ENCODE measurements around the gene CHST15.

The CHST15 gene

DNA sequence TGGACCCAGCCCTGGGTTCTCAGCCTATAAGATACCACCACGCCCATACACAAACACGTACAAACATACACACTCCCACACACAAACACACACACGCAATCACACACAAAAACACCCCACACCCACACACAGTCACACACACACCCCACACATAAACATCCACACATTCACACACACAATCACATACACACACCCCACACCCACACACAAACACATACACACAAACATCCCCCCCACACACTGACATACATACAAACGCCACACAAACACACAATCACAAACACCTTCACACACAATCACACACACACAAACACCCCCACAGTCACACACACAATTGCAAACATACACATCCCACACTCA is 122.5 kb downstream of the CHST15 start:
- TF ChIP-seq, protein P1, sequence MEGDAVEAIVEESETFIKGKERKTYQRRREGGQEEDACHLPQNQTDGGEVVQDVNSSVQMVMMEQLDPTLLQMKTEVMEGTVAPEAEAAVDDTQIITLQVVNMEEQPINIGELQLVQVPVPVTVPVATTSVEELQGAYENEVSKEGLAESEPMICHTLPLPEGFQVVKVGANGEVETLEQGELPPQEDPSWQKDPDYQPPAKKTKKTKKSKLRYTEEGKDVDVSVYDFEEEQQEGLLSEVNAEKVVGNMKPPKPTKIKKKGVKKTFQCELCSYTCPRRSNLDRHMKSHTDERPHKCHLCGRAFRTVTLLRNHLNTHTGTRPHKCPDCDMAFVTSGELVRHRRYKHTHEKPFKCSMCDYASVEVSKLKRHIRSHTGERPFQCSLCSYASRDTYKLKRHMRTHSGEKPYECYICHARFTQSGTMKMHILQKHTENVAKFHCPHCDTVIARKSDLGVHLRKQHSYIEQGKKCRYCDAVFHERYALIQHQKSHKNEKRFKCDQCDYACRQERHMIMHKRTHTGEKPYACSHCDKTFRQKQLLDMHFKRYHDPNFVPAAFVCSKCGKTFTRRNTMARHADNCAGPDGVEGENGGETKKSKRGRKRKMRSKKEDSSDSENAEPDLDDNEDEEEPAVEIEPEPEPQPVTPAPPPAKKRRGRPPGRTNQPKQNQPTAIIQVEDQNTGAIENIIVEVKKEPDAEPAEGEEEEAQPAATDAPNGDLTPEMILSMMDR (IDR thresholded peaks at IDR 0.05; ENCODE audit: borderline replicate concordance, insufficient read depth, low read depth, low read length), result no peak
- no peak overlapping the region for H3K4me3 ChIP-seq (ENCODE audit: low read depth, low read length)

DNA sequence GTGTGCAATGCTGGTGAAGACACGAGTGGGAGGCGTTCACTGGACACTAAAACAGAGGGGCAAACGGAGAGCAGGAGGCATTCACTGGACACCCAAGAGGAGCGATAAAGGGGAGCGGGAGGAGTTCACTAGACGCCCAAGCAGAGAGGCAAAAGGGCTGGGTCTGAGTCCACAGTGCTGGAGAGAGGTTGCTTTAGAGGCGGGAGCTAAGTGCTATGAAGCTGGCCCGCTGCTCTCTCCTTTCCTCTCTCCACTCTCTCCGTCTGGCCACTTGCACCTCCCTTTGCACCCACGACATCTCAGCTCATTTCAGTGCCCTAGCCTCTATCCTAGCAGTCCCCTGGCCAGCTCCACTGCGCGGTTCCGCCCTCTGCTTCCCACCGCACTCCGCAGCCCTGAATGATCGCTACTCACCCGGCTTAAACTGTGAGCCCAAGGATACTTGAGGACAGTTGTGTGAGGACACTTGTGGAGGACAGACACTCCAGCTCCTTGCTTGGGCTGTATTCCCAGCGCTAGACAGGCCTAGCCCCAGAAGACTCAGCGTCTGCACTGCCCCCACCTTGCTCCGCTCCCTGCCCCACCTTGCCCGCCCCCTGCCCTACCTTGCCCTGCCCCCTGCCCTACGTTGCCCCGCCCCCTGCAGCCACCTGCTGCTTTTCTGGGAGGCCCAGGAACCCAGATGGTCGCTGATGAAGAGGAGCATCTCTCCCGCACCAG is 123.0 kb downstream of the CHST15 start:
- TF ChIP-seq, protein P1 (IDR thresholded peaks at IDR 0.05; ENCODE audit: borderline replicate concordance, insufficient read depth, low read depth, low read length), result no peak
- H3K4me3 ChIP-seq (ENCODE audit: low read depth, low read length), result no peak overlapping the region

DNA sequence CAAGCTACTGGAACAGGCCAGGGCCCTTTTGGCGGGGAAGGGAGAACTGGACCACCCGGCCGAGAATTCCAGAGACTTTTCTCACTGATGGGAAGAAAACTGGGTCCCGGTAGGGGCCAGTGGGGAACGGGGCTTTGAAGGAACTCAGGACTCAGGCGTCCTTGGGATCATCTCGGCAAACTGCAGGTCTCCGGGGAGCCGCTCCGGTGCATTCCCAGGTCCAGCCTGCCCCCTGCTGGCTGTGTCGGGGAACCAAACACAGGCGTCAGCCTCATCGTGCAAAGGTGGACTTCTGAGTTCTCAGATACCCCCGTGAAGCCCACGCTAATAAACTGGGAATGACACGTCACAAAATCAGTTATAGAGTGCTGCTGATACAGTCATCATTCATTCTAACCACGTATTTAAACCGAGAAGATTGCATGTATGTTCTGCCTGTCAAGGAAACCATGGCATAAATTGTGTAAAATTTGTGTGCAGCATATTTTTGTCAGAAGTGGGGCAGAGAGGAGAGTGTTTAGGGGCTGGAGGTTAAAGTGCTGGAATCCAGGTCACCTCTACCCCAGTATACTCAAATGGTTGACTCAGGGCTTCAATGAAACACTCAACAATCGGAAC is 125.7 kb downstream of the CHST15 start:
- TF ChIP-seq, protein P1 (IDR thresholded peaks at IDR 0.05; ENCODE audit: borderline replicate concordance, insufficient read depth, low read depth, low read length), result peak; percentile 90
- no peak overlapping the region for H3K4me3 ChIP-seq (ENCODE audit: low read depth, low read length)

DNA sequence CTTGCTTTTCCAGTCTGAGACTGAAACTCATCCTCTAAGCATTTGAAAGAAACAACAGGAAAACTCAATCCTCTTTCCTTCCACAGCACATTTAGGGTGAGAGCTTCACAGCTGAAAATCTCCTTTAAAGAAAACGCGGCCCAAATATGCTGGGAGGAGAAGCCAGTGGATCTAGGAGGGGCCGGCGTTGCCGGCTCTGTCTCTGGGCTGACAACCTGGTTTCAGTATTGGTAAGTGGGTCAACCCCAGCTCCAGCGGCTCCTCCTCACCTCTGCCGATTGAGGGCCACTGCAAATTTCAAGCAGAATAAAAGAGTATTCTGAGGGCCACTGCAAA is 126.5 kb downstream of the CHST15 start:
- H3K4me3 ChIP-seq (ENCODE audit: low read depth, low read length), result no peak overlapping the region
- TF ChIP-seq, protein P1 (IDR thresholded peaks at IDR 0.05; ENCODE audit: borderline replicate concordance, insufficient read depth, low read depth, low read length), result no peak

DNA sequence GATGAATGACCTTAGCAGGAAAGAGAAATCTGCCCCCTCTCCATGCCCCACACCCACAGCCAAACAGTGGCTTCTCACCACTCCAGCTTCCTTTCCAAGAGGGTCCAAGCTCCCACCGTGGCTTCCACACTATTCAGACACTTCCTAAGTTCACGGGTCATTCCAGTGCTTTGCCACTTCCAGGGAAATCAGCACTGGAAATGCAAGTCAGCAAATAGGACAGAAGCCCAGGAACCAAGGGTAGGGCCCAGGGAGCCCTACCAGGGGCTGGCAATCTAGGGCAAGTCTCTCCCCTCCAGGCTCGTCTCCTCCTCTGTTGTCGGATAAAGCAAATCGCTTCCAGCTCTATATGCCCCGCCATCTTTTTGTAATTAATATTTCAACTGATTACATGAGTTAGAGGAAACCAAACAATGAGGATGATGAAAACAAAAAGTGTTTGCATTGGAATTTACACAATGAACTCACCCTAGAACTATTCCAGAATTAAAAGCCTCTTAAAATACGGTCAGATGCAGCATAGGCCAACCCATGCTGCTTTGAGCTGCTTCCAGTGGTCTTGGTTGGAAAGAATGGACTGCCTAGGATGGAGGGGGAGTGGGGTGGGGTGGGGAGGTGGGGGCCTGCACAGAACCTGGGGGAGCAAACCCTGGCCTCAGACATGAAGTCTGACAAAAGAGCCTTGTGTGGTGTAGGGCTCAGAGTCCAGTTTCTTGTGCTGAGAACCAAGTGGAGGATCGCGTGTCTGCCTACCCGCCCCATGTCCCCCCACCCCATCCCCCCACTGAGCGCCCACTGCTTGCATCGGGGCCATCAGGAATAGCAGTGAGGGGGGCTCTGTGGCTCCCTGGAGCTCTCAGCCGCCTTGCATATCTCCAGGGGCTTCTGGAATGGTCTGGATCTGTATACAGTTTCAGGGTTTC is 127.2 kb downstream of the CHST15 start:
- no peak overlapping the region for H3K4me3 ChIP-seq (ENCODE audit: low read depth, low read length)
- TF ChIP-seq, protein P1 (IDR thresholded peaks at IDR 0.05; ENCODE audit: borderline replicate concordance, insufficient read depth, low read depth, low read length), result no peak

DNA sequence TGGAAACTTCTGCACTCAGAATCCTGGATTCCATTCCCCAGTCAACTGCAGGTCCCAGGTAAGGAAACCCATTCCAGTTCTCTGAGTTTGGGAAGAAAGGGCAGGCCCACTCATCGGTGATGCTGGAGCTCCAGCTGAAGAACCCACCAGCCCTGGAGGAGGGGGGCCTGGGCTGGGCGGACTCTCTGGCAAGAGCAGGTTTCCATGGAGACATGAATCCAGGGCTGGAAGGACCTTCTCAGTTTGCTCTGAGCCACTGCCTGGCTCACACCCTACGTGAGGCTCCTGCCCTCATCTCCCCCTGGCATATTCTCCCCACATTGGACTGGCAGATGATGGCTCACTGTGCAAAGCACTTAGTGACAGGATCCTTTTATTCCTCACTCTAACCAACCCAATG is 128.4 kb downstream of the CHST15 start:
- TF ChIP-seq, protein P1 (IDR thresholded peaks at IDR 0.05; ENCODE audit: borderline replicate concordance, insufficient read depth, low read depth, low read length), result no peak
- H3K4me3 ChIP-seq (ENCODE audit: low read depth, low read length), result no peak overlapping the region

All from GM12875 (cell line).